Measurements from ENCODE around the gene KCND1.

KCND1 gene

GRCh38 chrX:48911412-48912182 is 60.0 kb downstream of the KCND1 start, which contains the start of gene SLC35A2:
SLC35A2 (minus strand) TSS chrX:48911646; CDS start chrX:48911636, 10 bp downstream.
- DNase-seq (ENCODE audit: low read depth): no peak
